Measurements from ENCODE around the gene CACNA1C.

DNA sequence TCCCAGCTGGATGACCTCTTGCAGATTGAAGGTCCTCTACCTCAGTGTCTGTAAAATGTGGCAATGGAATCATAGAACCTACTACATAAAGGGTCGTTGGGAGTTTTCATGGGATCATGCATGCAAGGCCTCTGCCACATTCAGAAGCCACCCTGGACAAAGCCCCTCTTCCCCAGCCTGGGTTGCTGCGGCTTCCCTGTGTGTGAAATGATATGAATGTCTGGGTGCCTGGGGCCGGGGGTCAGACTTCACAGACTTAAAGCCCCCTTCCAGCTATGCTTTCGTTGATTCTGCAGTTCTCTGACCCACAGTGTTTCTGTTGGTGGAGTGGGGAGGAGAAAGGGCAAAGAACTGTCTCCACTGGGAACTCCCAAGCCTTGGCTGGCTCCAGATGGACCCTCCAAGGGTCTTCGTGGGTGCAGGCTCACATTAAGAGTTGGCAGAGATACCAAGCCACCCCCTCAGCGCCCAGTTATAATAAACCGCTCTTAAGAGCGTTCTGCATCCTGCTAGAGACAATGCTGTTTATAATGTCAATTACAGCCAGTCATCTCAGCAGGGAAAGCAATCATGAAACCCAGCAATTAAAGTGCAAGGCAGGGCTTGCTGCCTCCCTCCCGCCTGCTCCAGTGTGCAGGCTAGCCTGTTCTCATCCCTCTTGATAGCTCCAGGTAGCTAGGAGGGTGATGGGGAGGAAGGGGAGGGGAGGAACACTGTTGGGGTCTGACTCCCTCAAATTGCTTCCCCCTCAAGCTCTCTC lies 531.0 kb downstream of the CACNA1C start:
- TF ChIP-seq, protein P1, sequence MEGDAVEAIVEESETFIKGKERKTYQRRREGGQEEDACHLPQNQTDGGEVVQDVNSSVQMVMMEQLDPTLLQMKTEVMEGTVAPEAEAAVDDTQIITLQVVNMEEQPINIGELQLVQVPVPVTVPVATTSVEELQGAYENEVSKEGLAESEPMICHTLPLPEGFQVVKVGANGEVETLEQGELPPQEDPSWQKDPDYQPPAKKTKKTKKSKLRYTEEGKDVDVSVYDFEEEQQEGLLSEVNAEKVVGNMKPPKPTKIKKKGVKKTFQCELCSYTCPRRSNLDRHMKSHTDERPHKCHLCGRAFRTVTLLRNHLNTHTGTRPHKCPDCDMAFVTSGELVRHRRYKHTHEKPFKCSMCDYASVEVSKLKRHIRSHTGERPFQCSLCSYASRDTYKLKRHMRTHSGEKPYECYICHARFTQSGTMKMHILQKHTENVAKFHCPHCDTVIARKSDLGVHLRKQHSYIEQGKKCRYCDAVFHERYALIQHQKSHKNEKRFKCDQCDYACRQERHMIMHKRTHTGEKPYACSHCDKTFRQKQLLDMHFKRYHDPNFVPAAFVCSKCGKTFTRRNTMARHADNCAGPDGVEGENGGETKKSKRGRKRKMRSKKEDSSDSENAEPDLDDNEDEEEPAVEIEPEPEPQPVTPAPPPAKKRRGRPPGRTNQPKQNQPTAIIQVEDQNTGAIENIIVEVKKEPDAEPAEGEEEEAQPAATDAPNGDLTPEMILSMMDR (IDR thresholded peaks at IDR 0.05): no peak
- no peak for TF ChIP-seq POLR2A (IDR thresholded peaks at IDR 0.05)
